NCI-H748 treated with DMSO at 0.1 percent for 48 hours (cell line): ENCODE results near the gene PCDHGB3.

Source experiments
- DNase-seq: peaks from one replicate; lab custom pipeline; 2025; lab: John Stamatoyannopoulos, UW

Gene PCDHGB3

GRCh38 chr5:141419074-141419880, 49.2 kb downstream of the PCDHGB3 start:
- DNase-seq, result no peak

DNA sequence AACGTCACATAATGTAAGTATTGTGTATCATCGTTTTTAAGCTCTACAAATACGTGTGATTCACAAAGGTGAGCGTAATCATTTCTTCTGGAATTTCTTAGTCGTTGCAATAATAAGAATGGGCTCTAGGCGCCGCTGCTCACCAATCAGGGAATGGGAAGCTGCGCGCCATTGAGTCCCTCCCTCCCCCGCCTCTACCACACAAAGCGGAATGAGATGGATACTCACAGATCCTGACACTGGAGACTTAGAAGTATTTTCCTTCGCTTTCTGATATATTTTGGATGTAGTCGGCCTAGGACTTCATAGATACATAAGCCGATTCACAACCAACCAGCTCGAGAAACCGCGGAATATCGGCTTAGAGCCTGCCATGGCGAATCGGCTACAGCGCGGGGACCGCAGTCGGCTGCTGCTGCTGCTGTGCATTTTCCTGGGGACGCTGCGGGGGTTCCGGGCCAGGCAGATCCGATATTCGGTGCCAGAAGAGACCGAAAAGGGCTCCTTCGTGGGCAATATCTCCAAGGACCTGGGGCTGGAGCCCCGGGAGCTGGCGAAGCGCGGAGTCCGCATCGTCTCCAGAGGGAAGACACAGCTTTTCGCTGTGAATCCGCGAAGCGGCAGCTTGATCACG, 50.9 kb downstream of the PCDHGB3 start, which contains the start of gene PCDHGA11:
PCDHGA11 (plus strand) TSS at position 197 of the 634 bp plus-strand sequence; CDS start at position 374, 177 bp downstream.
- no peak for DNase-seq

DNA sequence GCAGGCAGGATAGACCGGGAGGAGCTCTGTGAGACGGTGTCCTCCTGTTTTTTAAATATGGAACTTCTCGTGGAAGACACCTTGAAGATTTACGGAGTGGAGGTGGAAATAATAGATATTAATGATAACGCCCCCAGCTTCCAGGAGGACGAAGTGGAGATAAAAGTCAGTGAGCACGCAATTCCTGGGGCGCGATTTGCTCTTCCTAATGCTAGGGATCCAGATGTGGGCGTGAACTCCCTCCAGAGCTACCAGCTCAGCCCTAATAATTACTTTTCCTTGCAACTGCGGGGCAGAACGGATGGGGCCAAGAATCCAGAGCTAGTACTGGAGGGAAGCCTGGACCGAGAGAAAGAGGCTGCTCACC, 51.4 kb downstream of the PCDHGB3 start:
- DNase-seq, result no peak
